ENCODE measurements around the gene BMPER.

GRCh38 chr7:33971106-33971505, 65.8 kb downstream of the BMPER start:
- TF ChIP-seq CTCF (conservative IDR thresholded peaks at IDR 0.05; ENCODE audit: low read depth, low read length) (no peak), EZH2 (IDR thresholded peaks at IDR 0.05; ENCODE audit: borderline replicate concordance, low read depth, low read length, poor library complexity, severe bottlenecking) (no peak)
